Measurements from ENCODE around the gene DAAM2.

Gene DAAM2

GRCh38 chr6:39902136-39902535 is 110.0 kb downstream of the DAAM2 start:
- no peaks in the 10 kb centered on the region for H3K9me3 ChIP-seq (ENCODE audit: control insufficient read depth in 1 of 2, low read length in 2 of 2)
- peaks cover 0 to 27% of the 10 kb centered on the region in 2 donors for H3K36me3 ChIP-seq (ENCODE audit: control insufficient read depth in 1 of 2, insufficient read depth in 2 of 2, low read length in 2 of 2)
- H3K4me3 ChIP-seq (ENCODE audit: low read depth in 1 of 2, low read length in 2 of 2): no peak overlapping the region
- no peak overlapping the region for H3K27ac ChIP-seq (ENCODE audit: low read depth, low read length)
- H3K9ac ChIP-seq (ENCODE audit: low read depth in 1 of 2, low read length in 2 of 2): no peak overlapping the region
- peaks cover 0 to 5% of the 10 kb centered on the region in 2 donors for H3K4me1 ChIP-seq (ENCODE audit: control insufficient read depth in 1 of 2, insufficient read depth in 2 of 2, low read length in 2 of 2)
- peaks cover 0 to 4% of the 10 kb centered on the region in 2 donors for H3K27me3 ChIP-seq (ENCODE audit: control insufficient read depth in 1 of 2, insufficient read depth in 2 of 2, low read length in 2 of 2)

GRCh38 chr6:39902786-39903465 is 110.8 kb downstream of the DAAM2 start:
- H3K36me3 ChIP-seq (ENCODE audit: control insufficient read depth in 1 of 2, insufficient read depth in 2 of 2, low read length in 2 of 2): peaks cover 0 to 25% of the 10 kb centered on the region in 2 donors
- H3K27ac ChIP-seq (ENCODE audit: low read depth, low read length): no peak overlapping the region
- H3K27me3 ChIP-seq (ENCODE audit: control insufficient read depth in 1 of 2, insufficient read depth in 2 of 2, low read length in 2 of 2): peaks cover 0 to 4% of the 10 kb centered on the region in 2 donors
- no peaks in the 10 kb centered on the region for H3K9me3 ChIP-seq (ENCODE audit: control insufficient read depth in 1 of 2, low read length in 2 of 2)
- H3K4me3 ChIP-seq (ENCODE audit: low read depth in 1 of 2, low read length in 2 of 2): no peak overlapping the region
- H3K9ac ChIP-seq (ENCODE audit: low read depth in 1 of 2, low read length in 2 of 2): no peak overlapping the region
- H3K4me1 ChIP-seq (ENCODE audit: control insufficient read depth in 1 of 2, insufficient read depth in 2 of 2, low read length in 2 of 2): peaks cover 0 to 4% of the 10 kb centered on the region in 2 donors

- H3K9me3 ChIP-seq (ENCODE audit: control insufficient read depth in 1 of 2, low read length in 2 of 2): no peaks in the 10 kb centered on the region
- H3K4me1 ChIP-seq (ENCODE audit: control insufficient read depth in 1 of 2, insufficient read depth in 2 of 2, low read length in 2 of 2): no peaks in the 10 kb centered on the region
- H3K27ac ChIP-seq (ENCODE audit: low read depth, low read length): no peak overlapping the region
- H3K36me3 ChIP-seq (ENCODE audit: control insufficient read depth in 1 of 2, insufficient read depth in 2 of 2, low read length in 2 of 2): peaks cover 0 to 31% of the 10 kb centered on the region in 2 donors
- peaks cover 0 to 4% of the 10 kb centered on the region in 2 donors for H3K27me3 ChIP-seq (ENCODE audit: control insufficient read depth in 1 of 2, insufficient read depth in 2 of 2, low read length in 2 of 2)
- no peak overlapping the region for H3K9ac ChIP-seq (ENCODE audit: low read depth in 1 of 2, low read length in 2 of 2)
- no peak overlapping the region for H3K4me3 ChIP-seq (ENCODE audit: low read depth in 1 of 2, low read length in 2 of 2)
These were observed 111.5 kb downstream of the DAAM2 start for GRCh38 chr6:39903656-39904055.

DNA sequence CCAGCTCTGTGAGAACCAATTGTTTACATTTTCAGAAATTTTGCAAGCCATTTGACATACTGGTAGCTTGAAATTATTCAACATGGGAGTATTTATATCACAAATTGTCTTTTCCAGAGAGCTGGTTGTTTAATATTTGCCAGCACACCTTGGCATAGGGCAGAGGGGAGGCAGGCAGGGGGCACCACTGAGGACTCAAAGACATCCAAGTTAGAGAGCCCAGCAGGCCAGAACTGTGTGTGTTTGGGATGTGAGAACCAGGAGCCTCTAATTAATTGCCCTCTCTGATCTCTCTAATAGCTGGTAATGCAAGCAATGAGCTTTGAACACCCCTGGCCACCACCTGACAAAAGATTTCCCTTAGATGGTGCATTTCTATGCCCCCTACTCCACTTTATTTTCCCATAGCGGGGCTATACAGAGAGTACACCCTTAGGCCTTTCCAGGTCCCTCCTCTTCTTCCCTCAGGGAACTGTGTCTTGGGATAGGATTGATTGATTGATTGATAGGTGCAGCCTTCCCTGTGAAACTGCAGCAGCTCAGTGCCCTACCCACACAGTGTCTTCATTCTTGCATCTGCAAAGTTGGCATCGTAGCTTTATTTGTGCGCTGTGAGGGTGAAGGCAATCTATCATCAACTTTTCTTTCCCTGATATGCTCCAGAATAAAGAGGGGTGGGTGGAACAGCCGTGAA is 112.9 kb downstream of the DAAM2 start:
- peaks cover 0 to 37% of the 10 kb centered on the region in 2 donors for H3K36me3 ChIP-seq (ENCODE audit: control insufficient read depth in 1 of 2, insufficient read depth in 2 of 2, low read length in 2 of 2)

DNA sequence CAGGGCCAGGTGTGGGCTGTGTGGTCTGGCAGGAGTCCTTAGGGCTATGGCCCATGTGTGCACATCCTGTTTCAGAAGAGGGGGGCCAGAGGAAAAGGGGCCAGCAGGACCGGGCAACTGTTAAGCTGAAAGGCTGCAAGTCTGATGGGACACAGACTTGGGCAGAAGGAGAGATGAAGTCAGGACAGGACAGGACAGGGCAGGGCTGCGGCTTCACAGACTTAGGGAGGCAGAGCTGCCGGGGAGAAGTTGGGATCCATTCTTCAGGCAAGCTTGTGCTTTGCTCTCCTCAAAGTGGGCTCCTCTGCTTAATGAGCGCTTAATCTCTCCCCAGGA is 113.4 kb downstream of the DAAM2 start:
- Histone ChIP-seq H3K27me3 (ENCODE audit: control insufficient read depth in 1 of 2, insufficient read depth in 2 of 2, low read length in 2 of 2) (no peaks in the 10 kb centered on the region), H3K4me1 (ENCODE audit: control insufficient read depth in 1 of 2, insufficient read depth in 2 of 2, low read length in 2 of 2) (no peaks in the 10 kb centered on the region), H3K27ac (ENCODE audit: low read depth, low read length) (no peak overlapping the region), H3K36me3 (ENCODE audit: control insufficient read depth in 1 of 2, insufficient read depth in 2 of 2, low read length in 2 of 2) (peaks cover 0 to 42% of the 10 kb centered on the region in 2 donors), H3K9ac (ENCODE audit: low read depth in 1 of 2, low read length in 2 of 2) (no peak overlapping the region), H3K4me3 (ENCODE audit: low read depth in 1 of 2, low read length in 2 of 2) (no peak overlapping the region), H3K9me3 (ENCODE audit: control insufficient read depth in 1 of 2, low read length in 2 of 2) (no peaks in the 10 kb centered on the region)

More for the DNA sequence above, 112.9 kb downstream of the DAAM2 start:
- Histone ChIP-seq H3K9ac (ENCODE audit: low read depth in 1 of 2, low read length in 2 of 2) (no peak overlapping the region), H3K4me1 (ENCODE audit: control insufficient read depth in 1 of 2, insufficient read depth in 2 of 2, low read length in 2 of 2) (no peaks in the 10 kb centered on the region), H3K4me3 (ENCODE audit: low read depth in 1 of 2, low read length in 2 of 2) (no peak overlapping the region), H3K27ac (ENCODE audit: low read depth, low read length) (no peak overlapping the region), H3K9me3 (ENCODE audit: control insufficient read depth in 1 of 2, low read length in 2 of 2) (no peaks in the 10 kb centered on the region), H3K27me3 (ENCODE audit: control insufficient read depth in 1 of 2, insufficient read depth in 2 of 2, low read length in 2 of 2) (no peaks in the 10 kb centered on the region)

- H3K9ac ChIP-seq (ENCODE audit: low read depth in 1 of 2, low read length in 2 of 2): no peak overlapping the region
- no peaks in the 10 kb centered on the region for H3K27me3 ChIP-seq (ENCODE audit: control insufficient read depth in 1 of 2, insufficient read depth in 2 of 2, low read length in 2 of 2)
- no peak overlapping the region for H3K4me3 ChIP-seq (ENCODE audit: low read depth in 1 of 2, low read length in 2 of 2)
- H3K27ac ChIP-seq (ENCODE audit: low read depth, low read length): no peak overlapping the region
- peaks cover 0 to 45% of the 10 kb centered on the region in 2 donors for H3K36me3 ChIP-seq (ENCODE audit: control insufficient read depth in 1 of 2, insufficient read depth in 2 of 2, low read length in 2 of 2)
- H3K9me3 ChIP-seq (ENCODE audit: control insufficient read depth in 1 of 2, low read length in 2 of 2): no peaks in the 10 kb centered on the region
- H3K4me1 ChIP-seq (ENCODE audit: control insufficient read depth in 1 of 2, insufficient read depth in 2 of 2, low read length in 2 of 2): no peaks in the 10 kb centered on the region
These were observed 114.2 kb downstream of the DAAM2 start for GRCh38 chr6:39906318-39906761.

DNA sequence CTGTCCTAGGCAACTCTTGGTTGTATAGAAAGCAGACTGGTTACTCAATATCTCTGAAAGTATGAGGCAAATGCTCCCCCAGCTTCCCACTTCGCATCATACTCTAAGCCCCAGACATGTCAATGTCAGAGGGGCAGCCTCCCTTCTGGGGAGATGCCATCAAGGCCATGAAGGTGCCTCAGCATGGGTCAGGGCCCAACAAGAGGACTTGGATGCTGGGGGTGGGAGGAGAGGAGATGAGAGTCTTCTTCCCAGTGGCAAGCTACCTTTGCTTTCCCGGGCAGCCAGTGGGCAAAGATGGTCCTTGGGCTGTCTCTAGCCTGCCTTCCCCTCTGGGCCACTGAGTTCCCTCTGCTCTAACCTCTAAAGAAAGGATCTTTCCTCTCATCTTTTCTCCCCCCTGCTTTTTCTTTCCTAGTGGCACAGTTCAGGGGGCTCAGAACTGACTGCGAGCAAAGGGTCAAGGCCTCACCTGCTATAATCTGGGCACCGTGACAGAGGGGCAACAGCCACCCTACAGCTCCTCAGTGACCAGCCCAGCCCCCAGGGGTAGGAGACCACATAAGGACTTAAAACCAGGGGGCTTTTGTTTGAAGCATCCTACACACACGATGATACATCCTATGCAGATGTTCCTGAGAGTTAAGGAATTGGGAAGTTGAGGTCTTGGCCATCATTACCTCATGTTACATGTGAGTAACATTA is 115.8 kb downstream of the DAAM2 start:
- Histone ChIP-seq H3K27me3 (ENCODE audit: control insufficient read depth in 1 of 2, insufficient read depth in 2 of 2, low read length in 2 of 2) (no peaks in the 10 kb centered on the region), H3K27ac (ENCODE audit: low read depth, low read length) (no peak overlapping the region), H3K9me3 (ENCODE audit: control insufficient read depth in 1 of 2, low read length in 2 of 2) (no peaks in the 10 kb centered on the region), H3K36me3 (ENCODE audit: control insufficient read depth in 1 of 2, insufficient read depth in 2 of 2, low read length in 2 of 2) (peaks cover under 1 to 59% of the 10 kb centered on the region in 2 donors), H3K9ac (ENCODE audit: low read depth in 1 of 2, low read length in 2 of 2) (no peak overlapping the region), H3K4me3 (ENCODE audit: low read depth in 1 of 2, low read length in 2 of 2) (no peak overlapping the region), H3K4me1 (ENCODE audit: control insufficient read depth in 1 of 2, insufficient read depth in 2 of 2, low read length in 2 of 2) (no peaks in the 10 kb centered on the region)

DNA sequence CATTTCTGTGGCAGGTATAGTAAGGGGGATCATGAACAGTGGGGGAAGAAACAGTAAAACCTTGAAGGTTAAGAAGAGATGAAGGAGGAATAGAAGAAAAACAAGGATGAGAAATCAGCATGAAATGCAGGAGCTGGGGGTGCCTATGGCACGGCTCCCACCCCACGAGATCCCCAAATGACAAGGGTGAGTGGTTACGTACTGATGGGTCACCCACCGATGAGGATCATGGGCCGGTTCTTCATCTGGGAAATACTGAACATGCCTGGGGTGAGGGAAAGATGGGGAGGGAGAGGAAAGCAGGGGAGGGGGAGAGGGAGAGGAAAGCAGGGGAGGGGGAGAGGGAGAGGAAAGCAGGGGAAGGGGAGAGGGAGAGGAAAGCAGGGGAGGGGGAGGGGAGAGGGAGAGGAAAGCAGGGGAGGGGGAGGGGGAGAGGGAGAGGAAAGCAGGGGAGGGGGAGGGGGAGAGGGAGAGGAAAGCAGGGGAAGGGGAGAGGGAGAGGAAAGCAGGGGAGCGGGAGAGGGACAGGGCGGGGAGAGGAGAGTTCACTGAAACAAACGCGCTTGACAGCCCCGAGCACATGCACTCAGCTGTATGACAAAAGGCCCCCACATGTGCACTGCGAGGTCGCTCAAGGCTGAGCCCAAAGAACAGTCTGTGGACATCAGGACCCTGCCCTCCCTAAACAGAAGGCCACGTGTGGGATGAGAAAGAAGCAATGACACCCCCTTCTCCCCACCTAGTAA is 116.8 kb downstream of the DAAM2 start:
- H3K9me3 ChIP-seq (ENCODE audit: control insufficient read depth in 1 of 2, low read length in 2 of 2): no peaks in the 10 kb centered on the region
- H3K4me1 ChIP-seq (ENCODE audit: control insufficient read depth in 1 of 2, insufficient read depth in 2 of 2, low read length in 2 of 2): no peaks in the 10 kb centered on the region
- no peak overlapping the region for H3K9ac ChIP-seq (ENCODE audit: low read depth in 1 of 2, low read length in 2 of 2)
- H3K27me3 ChIP-seq (ENCODE audit: control insufficient read depth in 1 of 2, insufficient read depth in 2 of 2, low read length in 2 of 2): no peaks in the 10 kb centered on the region
- H3K36me3 ChIP-seq (ENCODE audit: control insufficient read depth in 1 of 2, insufficient read depth in 2 of 2, low read length in 2 of 2): peaks cover 9 to 69% of the 10 kb centered on the region in 2 donors
- H3K27ac ChIP-seq (ENCODE audit: low read depth, low read length): no peak overlapping the region
- no peak overlapping the region for H3K4me3 ChIP-seq (ENCODE audit: low read depth in 1 of 2, low read length in 2 of 2)

- Histone ChIP-seq H3K27me3 (ENCODE audit: control insufficient read depth in 1 of 2, insufficient read depth in 2 of 2, low read length in 2 of 2) (no peaks in the 10 kb centered on the region), H3K9me3 (ENCODE audit: control insufficient read depth in 1 of 2, low read length in 2 of 2) (no peaks in the 10 kb centered on the region), H3K9ac (ENCODE audit: low read depth in 1 of 2, low read length in 2 of 2) (no peak overlapping the region), H3K4me1 (ENCODE audit: control insufficient read depth in 1 of 2, insufficient read depth in 2 of 2, low read length in 2 of 2) (no peaks in the 10 kb centered on the region), H3K4me3 (ENCODE audit: low read depth in 1 of 2, low read length in 2 of 2) (no peak overlapping the region), H3K27ac (ENCODE audit: low read depth, low read length) (no peak overlapping the region), H3K36me3 (ENCODE audit: control insufficient read depth in 1 of 2, insufficient read depth in 2 of 2, low read length in 2 of 2) (peaks cover 9 to 75% of the 10 kb centered on the region in 2 donors)
These were observed 117.5 kb downstream of the DAAM2 start for GRCh38 chr6:39909701-39910100.
